Tibial artery (tissue), 4 donors: ENCODE measurements around the gene LEFTY2.
"Not testable (repeated sequence)": the region's sequence is repeated elsewhere in the genome, so short reads cannot be mapped to it uniquely, and the experiment has no call there.

Experiments
- DNase-seq, 2 donors: peaks; one replicate each; pipeline ENCODE4 v3.0.0-alpha.2; 2019
- H3K27ac ChIP-seq, 2 donors: fragments of 200-600 bp; sonication (generic) in 1 of 2; 1 replicate in 1 of 2; 2 replicates in 1 of 2; pipeline ENCODE4 v1.5.1; 2018 to 2019; ENCODE audit warnings: mild to moderate bottlenecking in 1 of 2
- H3K27me3 ChIP-seq, 2 donors: fragments of 200-600 bp; sonication (generic) in 1 of 2; one replicate each; pipeline versions ENCODE4 v1.5.1 to v1.6.0; 2016 to 2019
- H3K36me3 ChIP-seq, 3 donors: fragments of 200-600 bp; sonication (generic) in 2 of 3; one replicate each; pipeline ENCODE4 v1.5.1; 2016 to 2019; ENCODE audit warnings: mild to moderate bottlenecking in 2 of 3
- H3K4me1 ChIP-seq, 4 donors: fragments of 200-600 bp; sonication (generic) in 2 of 4; 1 replicate in 3 of 4; 2 replicates in 1 of 4; pipeline ENCODE4 v1.5.1; 2016 to 2019
- H3K4me3 ChIP-seq, 2 donors: fragments of 200-600 bp; sonication (generic) in 1 of 2; 1 replicate in 1 of 2; 2 replicates in 1 of 2; pipeline ENCODE4 v1.5.1; 2018 to 2019; ENCODE audit warnings: mild to moderate bottlenecking in 2 of 2
- H3K9me3 ChIP-seq, 3 donors: fragments of 200-600 bp; sonication (generic) in 1 of 3; one replicate each; pipeline ENCODE4 v1.5.1; 2016 to 2019
- intact Hi-C: fragments of 100-400 bp; cut with DNase I; formaldehyde crosslinking; loops from one replicate; pipeline ENCODE4 v1.15.0; 2023; ENCODE audit warnings: low total_unique reads
- TF ChIP-seq, protein P1 (sequence below), 2 experiments: fragments of 200-600 bp in 1 of 2; fragments of 450-650 bp in 1 of 2; IDR thresholded peaks; one replicate each; pipeline ENCODE4 v1.5.1; 2017 to 2019; ENCODE audit warnings: antibody characterized with exemption in 2 of 2, mild to moderate bottlenecking in 1 of 2, moderate library complexity in 1 of 2

Gene LEFTY2

DNA sequence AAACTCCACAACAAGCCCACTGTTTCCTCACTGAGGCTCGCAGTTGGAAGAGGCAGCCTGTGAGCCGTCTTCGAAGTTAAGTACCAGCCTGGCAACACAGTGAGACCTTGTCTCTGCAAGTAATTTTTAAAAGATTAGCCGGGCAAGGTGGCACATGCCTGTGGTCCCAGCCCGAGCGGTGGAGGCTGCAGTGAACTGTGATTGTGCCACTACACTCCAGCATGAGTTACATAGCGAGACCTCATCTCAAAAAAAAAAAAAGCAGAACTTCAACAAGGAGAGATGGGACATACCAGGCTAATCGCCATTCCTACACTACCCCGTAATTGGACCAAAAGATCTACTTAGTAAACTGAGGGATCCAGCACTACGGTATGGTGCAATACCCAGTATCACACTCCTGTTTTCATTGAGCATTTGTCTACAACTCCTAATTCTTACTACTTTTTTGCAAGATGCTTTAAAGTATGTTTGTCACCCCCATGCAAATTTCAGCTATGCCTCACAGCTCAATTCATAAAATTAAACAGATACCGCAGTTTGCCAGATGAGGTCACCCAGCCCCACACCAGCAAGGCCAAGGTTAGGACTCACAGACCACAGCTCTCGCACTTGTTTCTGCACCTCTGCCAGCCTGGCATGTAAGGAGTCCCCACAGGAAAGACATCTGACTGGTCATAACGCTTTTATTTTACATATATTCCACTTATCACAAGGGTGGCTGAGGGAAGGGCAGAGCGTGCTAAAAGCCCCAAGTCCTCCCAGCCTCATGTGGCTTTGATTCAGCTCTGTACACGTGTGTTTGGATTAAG, 37.1 kb upstream of the LEFTY2 start:
- no peak overlapping the region for H3K27ac ChIP-seq
- TF ChIP-seq, protein P1, sequence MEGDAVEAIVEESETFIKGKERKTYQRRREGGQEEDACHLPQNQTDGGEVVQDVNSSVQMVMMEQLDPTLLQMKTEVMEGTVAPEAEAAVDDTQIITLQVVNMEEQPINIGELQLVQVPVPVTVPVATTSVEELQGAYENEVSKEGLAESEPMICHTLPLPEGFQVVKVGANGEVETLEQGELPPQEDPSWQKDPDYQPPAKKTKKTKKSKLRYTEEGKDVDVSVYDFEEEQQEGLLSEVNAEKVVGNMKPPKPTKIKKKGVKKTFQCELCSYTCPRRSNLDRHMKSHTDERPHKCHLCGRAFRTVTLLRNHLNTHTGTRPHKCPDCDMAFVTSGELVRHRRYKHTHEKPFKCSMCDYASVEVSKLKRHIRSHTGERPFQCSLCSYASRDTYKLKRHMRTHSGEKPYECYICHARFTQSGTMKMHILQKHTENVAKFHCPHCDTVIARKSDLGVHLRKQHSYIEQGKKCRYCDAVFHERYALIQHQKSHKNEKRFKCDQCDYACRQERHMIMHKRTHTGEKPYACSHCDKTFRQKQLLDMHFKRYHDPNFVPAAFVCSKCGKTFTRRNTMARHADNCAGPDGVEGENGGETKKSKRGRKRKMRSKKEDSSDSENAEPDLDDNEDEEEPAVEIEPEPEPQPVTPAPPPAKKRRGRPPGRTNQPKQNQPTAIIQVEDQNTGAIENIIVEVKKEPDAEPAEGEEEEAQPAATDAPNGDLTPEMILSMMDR (IDR thresholded peaks at IDR 0.05) = no peak
- no peak for DNase-seq
- peaks cover 27 to 58% (median 48%) of the 10 kb centered on the region in 3 donors for H3K36me3 ChIP-seq
- H3K27me3 ChIP-seq = no peaks in the 10 kb centered on the region
- H3K9me3 ChIP-seq = no peaks in the 10 kb centered on the region
- intact Hi-C loops = loop anchor here (2.0 to 10.0 kb wide), 3 partner anchors 63 to 653 kb away; no protein-coding TSS in a partner anchor
- H3K4me1 ChIP-seq = no peaks in the 10 kb centered on the region
- no peak overlapping the region for H3K4me3 ChIP-seq

DNA sequence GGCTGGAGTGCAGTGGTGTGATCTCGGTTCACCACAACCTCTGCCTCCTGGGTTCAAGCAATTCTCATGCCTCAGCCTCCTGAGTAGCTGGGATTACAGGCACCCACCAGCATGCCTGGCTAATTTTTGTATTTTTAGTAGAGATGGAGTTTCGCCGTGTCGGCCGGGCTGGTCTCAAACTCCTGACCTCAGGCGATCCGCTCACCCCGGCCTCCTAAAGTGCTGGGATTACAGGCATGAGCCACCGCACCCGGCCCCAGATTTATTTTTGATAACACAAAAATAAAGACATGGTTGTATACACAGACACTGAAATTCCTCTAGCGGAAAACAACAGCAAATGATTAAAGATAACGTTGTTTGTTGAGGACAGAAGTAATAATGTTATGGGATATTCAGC, 34.1 kb upstream of the LEFTY2 start:
- not testable (repeated sequence) for H3K4me1 ChIP-seq, DNase-seq, H3K27ac ChIP-seq, H3K9me3 ChIP-seq, H3K4me3 ChIP-seq, H3K27me3 ChIP-seq
- H3K36me3 ChIP-seq = peaks cover 6 to 30% (median 22%) of the 10 kb centered on the region in 3 donors
- intact Hi-C loops = loop anchor here (10.0 kb wide), 2 partner anchors 60 to 650 kb away; no protein-coding TSS in a partner anchor

- H3K9me3 ChIP-seq = no peaks in the 10 kb centered on the region
- peaks cover 0 to 23% (median 15%) of the 10 kb centered on the region in 3 donors for H3K36me3 ChIP-seq
- H3K4me1 ChIP-seq = no peaks in the 10 kb centered on the region
- intact Hi-C loops = loop anchor here (10.0 kb wide), 2 partner anchors 60 to 650 kb away; no protein-coding TSS in a partner anchor
- TF ChIP-seq, protein P1 (IDR thresholded peaks at IDR 0.05) = no peak
- no peak overlapping the region for H3K27ac ChIP-seq
- H3K4me3 ChIP-seq = no peak overlapping the region
- no peak for DNase-seq
- H3K27me3 ChIP-seq = no peaks in the 10 kb centered on the region
These were observed 33.4 kb upstream of the LEFTY2 start for GRCh38 chr1:225974454-225974853.

- DNase-seq = no peak
- H3K27me3 ChIP-seq = no peaks in the 10 kb centered on the region
- no peak overlapping the region for H3K27ac ChIP-seq
- TF ChIP-seq, protein P1 (IDR thresholded peaks at IDR 0.05) = no peak
- H3K4me3 ChIP-seq = no peak overlapping the region
- H3K36me3 ChIP-seq = peaks cover 0 to 13% (median 9%) of the 10 kb centered on the region in 3 donors
- H3K9me3 ChIP-seq = no peaks in the 10 kb centered on the region
- no peaks in the 10 kb centered on the region for H3K4me1 ChIP-seq
- intact Hi-C loops = loop anchor here (10.0 kb wide), 2 partner anchors 58 to 648 kb away; no protein-coding TSS in a partner anchor
These were observed 32.1 kb upstream of the LEFTY2 start for GRCh38 chr1:225973158-225973557.

- Histone ChIP-seq H3K9me3 (no peaks in the 10 kb centered on the region), H3K36me3 (peaks cover 0 to 7% (median 3%) of the 10 kb centered on the region in 3 donors), H3K27ac (no peak overlapping the region), H3K4me3 (no peak overlapping the region), H3K4me1 (no peaks in the 10 kb centered on the region), H3K27me3 (no peaks in the 10 kb centered on the region)
- intact Hi-C loops = loop anchor here (10.0 kb wide), 2 partner anchors 58 to 648 kb away; no protein-coding TSS in a partner anchor
- no peak for DNase-seq
- TF ChIP-seq, protein P1 (IDR thresholded peaks at IDR 0.05) = no peak
These were observed 31.5 kb upstream of the LEFTY2 start for GRCh38 chr1:225972344-225973152.

GRCh38 chr1:225970592-225971157, 29.7 kb upstream of the LEFTY2 start:
- not testable (repeated sequence) for H3K4me1 ChIP-seq, H3K36me3 ChIP-seq, DNase-seq, H3K4me3 ChIP-seq, H3K9me3 ChIP-seq, H3K27ac ChIP-seq, H3K27me3 ChIP-seq
- intact Hi-C loops = loop anchor here (10.0 kb wide), 2 partner anchors 56 to 646 kb away; no protein-coding TSS in a partner anchor

DNA sequence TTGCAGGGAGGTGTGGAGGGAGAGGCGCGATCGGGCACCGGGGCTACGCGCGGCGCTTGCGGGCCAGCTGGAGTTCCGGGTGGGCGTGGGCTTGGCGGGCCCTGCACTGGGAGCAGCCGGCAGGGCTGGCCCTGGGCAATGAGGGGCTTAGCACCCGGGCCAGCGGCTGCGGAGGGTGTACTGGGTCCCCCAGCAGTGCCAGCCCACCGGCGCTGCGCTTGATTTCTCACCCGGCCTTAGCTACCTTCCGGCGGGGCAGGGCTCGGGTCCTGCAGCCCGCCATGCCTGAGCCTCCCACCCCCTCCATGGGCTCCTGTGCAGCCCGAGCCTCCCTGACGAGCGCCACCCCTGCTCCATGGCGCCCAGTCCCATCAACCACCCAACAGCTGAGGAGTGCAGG, 28.7 kb upstream of the LEFTY2 start:
- H3K27ac ChIP-seq, H3K9me3 ChIP-seq, H3K36me3 ChIP-seq, DNase-seq, H3K4me1 ChIP-seq, H3K4me3 ChIP-seq, H3K27me3 ChIP-seq: not testable (repeated sequence)
- intact Hi-C loops = loop anchor here (10.0 kb wide), 2 partner anchors 55 to 645 kb away; no protein-coding TSS in a partner anchor
